ENCODE measurements around the gene PLA2G2D.

- TF ChIP-seq CTCF (tag by site-specific recombination; IDR thresholded peaks at IDR 0.05) = no peak
- TF ChIP-seq ZNF580 (tag by site-specific recombination; IDR thresholded peaks at IDR 0.05) = no peak
- TF ChIP-seq REST (tag by site-specific recombination; IDR thresholded peaks at IDR 0.05) = no peak
- no peak for TF ChIP-seq ELK4 (IDR thresholded peaks at IDR 0.05; ENCODE audit: borderline replicate concordance, low read depth, low read length)
- TF ChIP-seq SALL2 (tag by site-specific recombination; IDR thresholded peaks at IDR 0.05; ENCODE audit: borderline replicate concordance) = no peak
- no peak for TF ChIP-seq ZNF830 (tag by site-specific recombination; IDR thresholded peaks at IDR 0.05; ENCODE audit: low read depth)
- no peak for TF ChIP-seq SCRT1 (tag by site-specific recombination; IDR thresholded peaks at IDR 0.05; ENCODE audit: borderline replicate concordance)
- TF ChIP-seq SETDB1 (IDR thresholded peaks at IDR 0.05; ENCODE audit: insufficient read length, low read length) = no peak
- TF ChIP-seq ZNF639 (tag by site-specific recombination; IDR thresholded peaks at IDR 0.05) = no peak
Observed at GRCh38 chr1:20074725-20075171, 44.6 kb downstream of the PLA2G2D start.

Data from HEK293 (cell line).